ENCODE data around the gene KCNT1.

KCNT1 gene

GRCh38 chr9:135698767-135699166 is 3.2 kb upstream of the KCNT1 start:
- DNase-seq (ENCODE audit: extremely low read depth in 1 of 2, low read depth in 1 of 2): no peak

GRCh38 chr9:135699440-135699839 is 2.5 kb upstream of the KCNT1 start, which contains the start of gene SOHLH1:
SOHLH1 (minus strand) TSS chr9:135699481; CDS start chr9:135699467, 14 bp downstream.
- DNase-seq (ENCODE audit: extremely low read depth in 1 of 2, low read depth in 1 of 2): no peak

GRCh38 chr9:135700525-135700924 is 1.5 kb upstream of the KCNT1 start:
- no peak for DNase-seq (ENCODE audit: extremely low read depth in 1 of 2, low read depth in 1 of 2)

GRCh38 chr9:135701067-135701958 is 672 bp upstream of the KCNT1 start:
- DNase-seq (ENCODE audit: extremely low read depth in 1 of 2, low read depth in 1 of 2): no peak

GRCh38 chr9:135703726-135704125 is 1.7 kb downstream of the KCNT1 start:
- no peak for DNase-seq (ENCODE audit: extremely low read depth in 1 of 2, low read depth in 1 of 2)

GRCh38 chr9:135704483-135704882 is 2.5 kb downstream of the KCNT1 start:
- DNase-seq (ENCODE audit: extremely low read depth in 1 of 2, low read depth in 1 of 2): no peak

- no peak for DNase-seq (ENCODE audit: extremely low read depth in 1 of 2, low read depth in 1 of 2)
Observed at GRCh38 chr9:135705376-135705775, 3.4 kb downstream of the KCNT1 start.

- DNase-seq (ENCODE audit: extremely low read depth in 1 of 2, low read depth in 1 of 2): no peak
Observed at GRCh38 chr9:135706288-135706687, 4.3 kb downstream of the KCNT1 start.

- no peak for DNase-seq (ENCODE audit: extremely low read depth in 1 of 2, low read depth in 1 of 2)
Observed at GRCh38 chr9:135707252-135708138, 5.5 kb downstream of the KCNT1 start.

- no peak for DNase-seq (ENCODE audit: extremely low read depth in 1 of 2, low read depth in 1 of 2)
Observed at GRCh38 chr9:135708164-135708563, 6.2 kb downstream of the KCNT1 start.

- DNase-seq (ENCODE audit: extremely low read depth in 1 of 2, low read depth in 1 of 2): no peak
Observed at GRCh38 chr9:135711391-135711790, 9.4 kb downstream of the KCNT1 start.

GRCh38 chr9:135711881-135712280 is 9.9 kb downstream of the KCNT1 start:
- DNase-seq (ENCODE audit: extremely low read depth in 1 of 2, low read depth in 1 of 2): no peak

- no peak for DNase-seq (ENCODE audit: extremely low read depth in 1 of 2, low read depth in 1 of 2)
Observed at GRCh38 chr9:135712613-135713295, 10.8 kb downstream of the KCNT1 start.

- no peak for DNase-seq (ENCODE audit: extremely low read depth in 1 of 2, low read depth in 1 of 2)
Observed at GRCh38 chr9:135714242-135715055, 12.5 kb downstream of the KCNT1 start.

- DNase-seq (ENCODE audit: extremely low read depth in 1 of 2, low read depth in 1 of 2): no peak
Observed at GRCh38 chr9:135715056-135715595, 13.1 kb downstream of the KCNT1 start.

- no peak for DNase-seq (ENCODE audit: extremely low read depth in 1 of 2, low read depth in 1 of 2)
Observed at GRCh38 chr9:135716045-135716444, 14.1 kb downstream of the KCNT1 start.

GRCh38 chr9:135717410-135717809 is 15.4 kb downstream of the KCNT1 start:
- DNase-seq (ENCODE audit: extremely low read depth in 1 of 2, low read depth in 1 of 2): no peak

- DNase-seq (ENCODE audit: extremely low read depth in 1 of 2, low read depth in 1 of 2): no peak
Observed at GRCh38 chr9:135718616-135719015, 16.6 kb downstream of the KCNT1 start.

- DNase-seq (ENCODE audit: extremely low read depth in 1 of 2, low read depth in 1 of 2): no peak
Observed at GRCh38 chr9:135719472-135719871, 17.5 kb downstream of the KCNT1 start.

- no peak for DNase-seq (ENCODE audit: extremely low read depth in 1 of 2, low read depth in 1 of 2)
Observed at GRCh38 chr9:135722365-135722764, 20.4 kb downstream of the KCNT1 start.

Data from activated CD8-positive, alpha-beta memory T cell treated with anti-CD3 and anti-CD28 coated beads for 1 hour (primary cell).